ENCODE measurements around the gene CD1B. TPM values are rescaled to one million over a fixed set of nuclear protein-coding genes. Genes with fewer than 3 reads are reported as not detected.

The CD1B gene
- polyA plus RNA-seq, 1 donor from 2014 or later = not detected

- Histone ChIP-seq H3K79me2 (replicated peaks; ENCODE audit: insufficient read depth, low read length) (no peaks in the 10 kb centered on the region), H3K27ac (ENCODE audit: low read length) (no peak overlapping the region), H2AFZ (ENCODE audit: low read depth, low read length) (no peak overlapping the region), H3K4me2 (ENCODE audit: low read length) (no peak overlapping the region), H3K9me2 (ENCODE audit: insufficient read depth, low read length) (no peaks in the 10 kb centered on the region), H3K9me3 (ENCODE audit: low read length) (no peaks in the 10 kb centered on the region), H3K9ac (ENCODE audit: low read length) (no peak overlapping the region), H3K27me3 (ENCODE audit: insufficient read depth, low read depth, low read length) (no peaks in the 10 kb centered on the region), H3K4me3 (ENCODE audit: low read length) (no peak overlapping the region), H3F3A (ENCODE audit: insufficient read depth, low read length, poor library complexity, severe bottlenecking) (no peaks in the 10 kb centered on the region), H3K36me3 (ENCODE audit: insufficient read depth, low read length) (no peaks in the 10 kb centered on the region), H4K20me1 (ENCODE audit: insufficient read depth) (no peaks in the 10 kb centered on the region)
- TF ChIP-seq MXI1 (conservative IDR thresholded peaks at IDR 0.05; ENCODE audit: poor library complexity, severe bottlenecking) (no peak), EP300 (conservative IDR thresholded peaks at IDR 0.05; ENCODE audit: poor library complexity, severe bottlenecking) (no peak), SMC3 (conservative IDR thresholded peaks at IDR 0.05; ENCODE audit: poor library complexity) (no peak), CTCF (IDR thresholded peaks at IDR 0.05; ENCODE audit: poor library complexity, severe bottlenecking) (no peak), RAD21 (conservative IDR thresholded peaks at IDR 0.05) (no peak)
Measured at GRCh38 chr1:158357441-158357840, 26.1 kb upstream of the CD1B start.

GRCh38 chr1:158356616-158357015, 25.3 kb upstream of the CD1B start:
- H3K27me3 ChIP-seq (ENCODE audit: insufficient read depth, low read depth, low read length) = no peaks in the 10 kb centered on the region
- TF ChIP-seq REST (IDR thresholded peaks at IDR 0.05; ENCODE audit: borderline replicate concordance) (no peak), CTCF (IDR thresholded peaks at IDR 0.05; ENCODE audit: poor library complexity, severe bottlenecking) (no peak), EP300 (conservative IDR thresholded peaks at IDR 0.05; ENCODE audit: poor library complexity, severe bottlenecking) (no peak), RAD21 (conservative IDR thresholded peaks at IDR 0.05) (no peak), POLR2AphosphoS5 (IDR thresholded peaks at IDR 0.05) (no peak), TAF1 (IDR thresholded peaks at IDR 0.05; ENCODE audit: low read depth) (no peak), SMC3 (conservative IDR thresholded peaks at IDR 0.05; ENCODE audit: poor library complexity) (no peak), EZH2 (IDR thresholded peaks at IDR 0.05; ENCODE audit: borderline replicate concordance, insufficient read depth, low read length, poor library complexity, severe bottlenecking) (no peak), MXI1 (conservative IDR thresholded peaks at IDR 0.05; ENCODE audit: poor library complexity, severe bottlenecking) (no peak)
- no peak overlapping the region for H3K4me3 ChIP-seq (ENCODE audit: low read length)
- no peak overlapping the region for H3K9ac ChIP-seq (ENCODE audit: low read length)
- H3K9me3 ChIP-seq (ENCODE audit: low read length) = no peaks in the 10 kb centered on the region
- H4K20me1 ChIP-seq (ENCODE audit: insufficient read depth) = no peaks in the 10 kb centered on the region
- H3K9me2 ChIP-seq (ENCODE audit: insufficient read depth, low read length) = no peaks in the 10 kb centered on the region
- no peak overlapping the region for H3K4me2 ChIP-seq (ENCODE audit: low read length)
- no peaks in the 10 kb centered on the region for H3K79me2 ChIP-seq (replicated peaks; ENCODE audit: insufficient read depth, low read length)
- H3K27ac ChIP-seq (ENCODE audit: low read length) = no peak overlapping the region
- H3K36me3 ChIP-seq (ENCODE audit: insufficient read depth, low read length) = no peaks in the 10 kb centered on the region
- no peak overlapping the region for H2AFZ ChIP-seq (ENCODE audit: low read depth, low read length)
- H3F3A ChIP-seq (ENCODE audit: insufficient read depth, low read length, poor library complexity, severe bottlenecking) = no peaks in the 10 kb centered on the region
